ENCODE data around the gene LRRC17. TPM values are rescaled to one million over a fixed set of nuclear protein-coding genes. Genes with fewer than 3 reads are reported as not detected.

The LRRC17 gene
- total and polyA plus RNA-seq, 9 of the 15 experiments (the other 6 are each of a cell fraction or from before 2014, with no cell fraction given): 0.03 to 0.18 (median 0.12) TPM; not detected in 5

DNA sequence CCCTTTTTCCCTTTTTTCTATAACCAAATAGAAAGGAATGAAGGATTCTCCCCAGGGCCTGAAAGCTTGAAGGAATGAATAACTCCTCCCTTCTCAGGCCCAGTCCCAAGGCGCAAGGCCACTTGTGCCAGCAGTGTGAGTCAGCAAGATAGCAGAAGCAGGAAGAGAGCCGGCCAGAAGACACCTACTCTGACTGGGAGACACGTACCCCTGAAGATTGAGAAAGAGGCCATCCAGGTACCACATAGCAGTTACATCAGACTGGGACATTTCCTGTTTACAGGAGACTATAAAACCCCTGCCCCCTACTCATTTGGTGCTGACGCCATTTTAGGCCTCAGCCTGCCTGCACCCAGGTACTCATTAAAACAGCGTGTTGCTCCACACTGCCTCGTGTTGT lies 65.5 kb downstream of the LRRC17 start (continued):
- no peak for TF ChIP-seq ZNF444 (CRISPR knock-in tag; IDR thresholded peaks at IDR 0.05)
- TF ChIP-seq, protein P1, sequence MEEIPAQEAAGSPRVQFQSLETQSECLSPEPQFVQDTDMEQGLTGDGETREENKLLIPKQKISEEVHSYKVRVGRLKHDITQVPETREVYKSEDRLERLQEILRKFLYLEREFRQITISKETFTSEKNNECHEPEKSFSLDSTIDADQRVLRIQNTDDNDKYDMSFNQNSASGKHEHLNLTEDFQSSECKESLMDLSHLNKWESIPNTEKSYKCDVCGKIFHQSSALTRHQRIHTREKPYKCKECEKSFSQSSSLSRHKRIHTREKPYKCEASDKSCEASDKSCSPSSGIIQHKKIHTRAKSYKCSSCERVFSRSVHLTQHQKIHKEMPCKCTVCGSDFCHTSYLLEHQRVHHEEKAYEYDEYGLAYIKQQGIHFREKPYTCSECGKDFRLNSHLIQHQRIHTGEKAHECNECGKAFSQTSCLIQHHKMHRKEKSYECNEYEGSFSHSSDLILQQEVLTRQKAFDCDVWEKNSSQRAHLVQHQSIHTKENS (CRISPR knock-in tag; IDR thresholded peaks at IDR 0.05): no peak
- TF ChIP-seq, protein P2, sequence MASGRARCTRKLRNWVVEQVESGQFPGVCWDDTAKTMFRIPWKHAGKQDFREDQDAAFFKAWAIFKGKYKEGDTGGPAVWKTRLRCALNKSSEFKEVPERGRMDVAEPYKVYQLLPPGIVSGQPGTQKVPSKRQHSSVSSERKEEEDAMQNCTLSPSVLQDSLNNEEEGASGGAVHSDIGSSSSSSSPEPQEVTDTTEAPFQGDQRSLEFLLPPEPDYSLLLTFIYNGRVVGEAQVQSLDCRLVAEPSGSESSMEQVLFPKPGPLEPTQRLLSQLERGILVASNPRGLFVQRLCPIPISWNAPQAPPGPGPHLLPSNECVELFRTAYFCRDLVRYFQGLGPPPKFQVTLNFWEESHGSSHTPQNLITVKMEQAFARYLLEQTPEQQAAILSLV (tag; IDR thresholded peaks at IDR 0.05): 0 out of 2 replicates have a peak, but pooled peaks have one; percentile 30
- no peak for TF ChIP-seq HOXB6 (CRISPR knock-in tag; IDR thresholded peaks at IDR 0.05; ENCODE audit: borderline replicate concordance)
- no peak for TF ChIP-seq MYBL2 (IDR thresholded peaks at IDR 0.05; ENCODE audit: low read depth)
- no peak for TF ChIP-seq MYBL2 (CRISPR knock-in tag; IDR thresholded peaks at IDR 0.05; ENCODE audit: borderline replicate concordance)
- TF ChIP-seq HSF4 (CRISPR knock-in tag; IDR thresholded peaks at IDR 0.05; ENCODE audit: borderline replicate concordance): no peak
- no peak for TF ChIP-seq CREB3L1 (IDR thresholded peaks at IDR 0.05; ENCODE audit: borderline replicate concordance, low read depth)
- TF ChIP-seq ZNF3 (CRISPR knock-in tag; IDR thresholded peaks at IDR 0.05): no peak
- no peak for TF ChIP-seq SP2 (IDR thresholded peaks at IDR 0.05; ENCODE audit: extremely low read depth, low read depth, low read length, poor library complexity, severe bottlenecking)
- TF ChIP-seq SMAD4 (CRISPR knock-in tag; conservative IDR thresholded peaks at IDR 0.05): peak; percentile 62
- no peak for TF ChIP-seq ZNF217 (CRISPR knock-in tag; IDR thresholded peaks at IDR 0.05)
- TF ChIP-seq SNRNP70 (optimal IDR thresholded peaks at IDR 0.05; ENCODE audit: low read depth, low read length): no peak
- TF ChIP-seq CGGBP1 (CRISPR knock-in tag; IDR thresholded peaks at IDR 0.05): no peak
- TF ChIP-seq, protein P3, sequence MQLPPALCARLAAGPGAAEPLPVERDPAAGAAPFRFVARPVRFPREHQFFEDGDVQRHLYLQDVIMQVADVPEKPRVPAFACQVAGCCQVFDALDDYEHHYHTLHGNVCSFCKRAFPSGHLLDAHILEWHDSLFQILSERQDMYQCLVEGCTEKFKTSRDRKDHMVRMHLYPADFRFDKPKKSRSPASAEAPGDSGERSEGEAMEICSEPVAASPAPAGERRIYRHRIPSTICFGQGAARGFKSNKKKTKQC (CRISPR knock-in tag; IDR thresholded peaks at IDR 0.05): no peak
- TF ChIP-seq HNRNPK (IDR thresholded peaks at IDR 0.05; ENCODE audit: low read depth, low read length, poor library complexity, severe bottlenecking): no peak
- TF ChIP-seq ETS2 (tag; IDR thresholded peaks at IDR 0.05; ENCODE audit: borderline replicate concordance, poor library complexity, severe bottlenecking): no peak
- TF ChIP-seq ZNF79 (CRISPR knock-in tag; IDR thresholded peaks at IDR 0.05; ENCODE audit: low read depth): no peak
- TF ChIP-seq JUND (IDR thresholded peaks at IDR 0.05; ENCODE audit: borderline replicate concordance, low read depth, low read length): peak; percentile 63; the same call in 1 of the 2 replicates
- no peak; the same call in 2 of the 3 replicates for TF ChIP-seq JUND (tag; IDR thresholded peaks at IDR 0.05; ENCODE audit: borderline replicate concordance, low read depth, low read length)
- TF ChIP-seq ZNF785 (CRISPR knock-in tag; IDR thresholded peaks at IDR 0.05): no peak
- no peak for TF ChIP-seq PTRF (tag; IDR thresholded peaks at IDR 0.05)
- no peak for TF ChIP-seq NR2F6 (CRISPR knock-in tag; IDR thresholded peaks at IDR 0.05)
- TF ChIP-seq ASH1L (IDR thresholded peaks at IDR 0.05; ENCODE audit: borderline replicate concordance, low read depth, partially characterized antibody): no peak
